Osteocyte (in vitro differentiated cells): ENCODE results near the gene CISH. TPM values are rescaled to one million over a fixed set of nuclear protein-coding genes. Genes with fewer than 3 reads are reported as not detected.

Experiments
- DNase-seq: peaks from one replicate; pipeline ENCODE4 v3.0.0; 2021; ENCODE audit warnings: mixed read lengths; ENCODE audit not compliant: unreplicated experiment; ENCODE audit errors: extremely low spot score
- H3K27ac Mint-ChIP-seq: one replicate; pipeline ENCODE4 v1.8.0; 2021; ENCODE audit warnings: mild to moderate bottlenecking, mixed read lengths; ENCODE audit not compliant: unreplicated experiment
- H3K27me3 Mint-ChIP-seq: one replicate; pipeline ENCODE4 v1.8.0; 2021; ENCODE audit warnings: mixed read lengths; ENCODE audit not compliant: unreplicated experiment
- H3K36me3 Mint-ChIP-seq: one replicate; pipeline ENCODE4 v1.8.0; 2021; ENCODE audit warnings: mixed read lengths; ENCODE audit not compliant: unreplicated experiment
- H3K4me1 Mint-ChIP-seq: one replicate; pipeline ENCODE4 v1.8.0; 2021; ENCODE audit warnings: mixed read lengths; ENCODE audit not compliant: unreplicated experiment
- H3K4me3 Mint-ChIP-seq: one replicate; pipeline ENCODE4 v1.8.0; 2021; ENCODE audit warnings: mild to moderate bottlenecking, moderate library complexity, mixed read lengths; ENCODE audit not compliant: unreplicated experiment
- H3K9me3 Mint-ChIP-seq: one replicate; pipeline ENCODE4 v1.8.0; 2021; ENCODE audit warnings: mixed read lengths; ENCODE audit not compliant: unreplicated experiment
- CTCF ChIP-seq: fragments of 200-600 bp; sonication (generic); IDR thresholded peaks from 2 replicates; pipeline ENCODE4 v1.5.0; 2021; ENCODE audit warnings: antibody characterized with exemption, mild to moderate bottlenecking, moderate library complexity
- total RNA-seq: library from RNA; stranded (reverse); gene quantifications from 2 replicates; pipeline ENCODE4 v1.2.1, GENCODE V29; 2021

Gene CISH
- total RNA-seq, 1 donor from 2014 or later: 1.7 TPM

- H3K4me3 Mint-ChIP-seq: no peak overlapping the region
- H3K9me3 Mint-ChIP-seq: no peaks in the 10 kb centered on the region
- H3K27me3 Mint-ChIP-seq: no peaks in the 10 kb centered on the region
- H3K4me1 Mint-ChIP-seq: no peaks in the 10 kb centered on the region
- no peaks in the 10 kb centered on the region for H3K36me3 Mint-ChIP-seq
- no peak overlapping the region for H3K27ac Mint-ChIP-seq
- TF ChIP-seq CTCF: no peak
- DNase-seq: no peak
Measured at GRCh38 chr3:50559702-50560101, 51.9 kb downstream of the CISH start.

GRCh38 chr3:50557915-50558314 is 53.7 kb downstream of the CISH start:
- H3K9me3 Mint-ChIP-seq: no peaks in the 10 kb centered on the region
- DNase-seq: no peak
- H3K4me3 Mint-ChIP-seq: no peak overlapping the region
- H3K27me3 Mint-ChIP-seq: no peaks in the 10 kb centered on the region
- no peaks in the 10 kb centered on the region for H3K4me1 Mint-ChIP-seq
- no peaks in the 10 kb centered on the region for H3K36me3 Mint-ChIP-seq
- H3K27ac Mint-ChIP-seq: no peak overlapping the region
- no peak for TF ChIP-seq CTCF

DNA sequence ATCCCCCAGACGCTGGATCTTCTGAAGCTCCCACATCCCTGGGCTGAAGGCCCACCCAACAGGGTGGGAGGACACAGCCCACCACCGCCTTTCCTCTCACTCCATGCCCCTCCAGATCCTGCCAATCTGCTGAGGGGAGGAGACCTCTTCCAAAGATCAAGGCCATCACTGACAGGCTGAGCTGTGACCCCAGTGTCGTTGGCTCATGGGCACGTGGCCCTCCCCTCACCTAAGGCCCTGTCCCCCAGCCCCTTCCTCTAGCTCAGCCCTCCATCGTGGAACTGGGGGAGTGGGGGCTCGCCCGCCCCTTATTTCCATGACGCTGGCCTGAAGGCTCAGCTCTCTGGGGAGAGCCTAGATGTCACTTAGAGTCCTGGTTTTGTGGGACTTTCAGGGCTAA is 54.5 kb downstream of the CISH start:
- no peaks in the 10 kb centered on the region for H3K9me3 Mint-ChIP-seq
- no peaks in the 10 kb centered on the region for H3K4me1 Mint-ChIP-seq
- no peak overlapping the region for H3K27ac Mint-ChIP-seq
- no peak for DNase-seq
- no peak overlapping the region for H3K4me3 Mint-ChIP-seq
- no peaks in the 10 kb centered on the region for H3K36me3 Mint-ChIP-seq
- H3K27me3 Mint-ChIP-seq: no peaks in the 10 kb centered on the region
- TF ChIP-seq CTCF: no peak

Other genes starting within 250 kb of the CISH start
- gene CACNA2D2, start 108.1 kb downstream of the CISH start, total RNA-seq: 0.13 and 0.27 TPM in 2 replicates
- 2.2 and 3.9 TPM in 2 replicates for gene C3orf18, start 44.0 kb downstream of the CISH start, total RNA-seq
- gene HEMK1, start 42.3 kb downstream of the CISH start, total RNA-seq: 19.9 and 23.1 TPM in 2 replicates
- gene MAPKAPK3, start 5.4 kb upstream of the CISH start, total RNA-seq: 24.8 and 31.9 TPM in 2 replicates
- gene DOCK3, start 63.2 kb upstream of the CISH start, total RNA-seq: 0.24 and 0.34 TPM in 2 replicates